Measurements from ENCODE around the gene FEZ2.

The FEZ2 gene

GRCh38 chr2:36597532-36598377 lies at the start of gene FEZ2:
TSS of gene FEZ2 (minus strand) at chr2:36598168. CDS start at chr2:36598142, 26 bp downstream.
- peak; percentile 87 for DNase-seq
- peak within 1 kb of the TSS; percentile 91 for H3K4me3 Mint-ChIP-seq
- H3K4me1 Mint-ChIP-seq (ENCODE audit: low read depth), result peaks cover 38% of the 10 kb centered on the region
- H3K36me3 Mint-ChIP-seq (ENCODE audit: low read depth), result peaks cover 17% of the 10 kb centered on the region
- no peaks in the 10 kb centered on the region for H3K9me3 Mint-ChIP-seq
- H3K27me3 Mint-ChIP-seq, result no peaks in the 10 kb centered on the region
- H3K27ac Mint-ChIP-seq, result peak within 1 kb of the TSS; percentile 89

GRCh38 chr2:36634981-36635597 lies 37.1 kb upstream of the FEZ2 start:
- H3K27ac Mint-ChIP-seq, result no peak overlapping the region
- H3K4me3 Mint-ChIP-seq, result no peak overlapping the region
- H3K27me3 Mint-ChIP-seq, result peaks cover 22% of the 10 kb centered on the region
- no peaks in the 10 kb centered on the region for H3K36me3 Mint-ChIP-seq (ENCODE audit: low read depth)
- DNase-seq, result no peak
- H3K9me3 Mint-ChIP-seq, result no peaks in the 10 kb centered on the region
- H3K4me1 Mint-ChIP-seq (ENCODE audit: low read depth), result peaks cover 1% of the 10 kb centered on the region

GRCh38 chr2:36633470-36634092 lies 35.6 kb upstream of the FEZ2 start:
- no peaks in the 10 kb centered on the region for H3K9me3 Mint-ChIP-seq
- H3K36me3 Mint-ChIP-seq (ENCODE audit: low read depth), result no peaks in the 10 kb centered on the region
- no peak overlapping the region for H3K4me3 Mint-ChIP-seq
- peaks cover 1% of the 10 kb centered on the region for H3K4me1 Mint-ChIP-seq (ENCODE audit: low read depth)
- peaks cover 18% of the 10 kb centered on the region for H3K27me3 Mint-ChIP-seq
- no peak for DNase-seq
- no peak overlapping the region for H3K27ac Mint-ChIP-seq

- peaks cover 10% of the 10 kb centered on the region for H3K9me3 Mint-ChIP-seq
- H3K4me1 Mint-ChIP-seq (ENCODE audit: low read depth), result no peaks in the 10 kb centered on the region
- H3K4me3 Mint-ChIP-seq, result no peak overlapping the region
- DNase-seq, result no peak
- H3K27me3 Mint-ChIP-seq, result peaks cover 13% of the 10 kb centered on the region
- H3K27ac Mint-ChIP-seq, result no peak overlapping the region
- no peaks in the 10 kb centered on the region for H3K36me3 Mint-ChIP-seq (ENCODE audit: low read depth)
Measured at GRCh38 chr2:36626756-36627155, 28.8 kb upstream of the FEZ2 start.

- H3K36me3 Mint-ChIP-seq (ENCODE audit: low read depth), result no peaks in the 10 kb centered on the region
- H3K27me3 Mint-ChIP-seq, result peaks cover 15% of the 10 kb centered on the region
- no peak overlapping the region for H3K4me3 Mint-ChIP-seq
- peaks cover 10% of the 10 kb centered on the region for H3K9me3 Mint-ChIP-seq
- no peak overlapping the region for H3K27ac Mint-ChIP-seq
- H3K4me1 Mint-ChIP-seq (ENCODE audit: low read depth), result no peaks in the 10 kb centered on the region
- DNase-seq, result no peak
Measured at GRCh38 chr2:36626071-36626470, 28.1 kb upstream of the FEZ2 start.

GRCh38 chr2:36625304-36625703 lies 27.3 kb upstream of the FEZ2 start:
- Mint-ChIP-seq H3K9me3 (peaks cover 10% of the 10 kb centered on the region), H3K36me3 (ENCODE audit: low read depth) (no peaks in the 10 kb centered on the region), H3K4me1 (ENCODE audit: low read depth) (no peaks in the 10 kb centered on the region), H3K4me3 (no peak overlapping the region), H3K27me3 (peaks cover 15% of the 10 kb centered on the region), H3K27ac (no peak overlapping the region)
- no peak for DNase-seq

GRCh38 chr2:36620321-36620720 lies 22.4 kb upstream of the FEZ2 start:
- Mint-ChIP-seq H3K27me3 (peaks cover 18% of the 10 kb centered on the region), H3K4me1 (ENCODE audit: low read depth) (no peaks in the 10 kb centered on the region), H3K9me3 (peaks cover 4% of the 10 kb centered on the region), H3K4me3 (no peak overlapping the region), H3K27ac (no peak overlapping the region), H3K36me3 (ENCODE audit: low read depth) (no peaks in the 10 kb centered on the region)
- no peak for DNase-seq

- Mint-ChIP-seq H3K36me3 (ENCODE audit: low read depth) (no peaks in the 10 kb centered on the region), H3K4me1 (ENCODE audit: low read depth) (no peaks in the 10 kb centered on the region), H3K27ac (no peak overlapping the region), H3K9me3 (no peaks in the 10 kb centered on the region), H3K4me3 (no peak overlapping the region), H3K27me3 (peaks cover 17% of the 10 kb centered on the region)
- no peak for DNase-seq
Measured at GRCh38 chr2:36618381-36618780, 20.4 kb upstream of the FEZ2 start.

- Mint-ChIP-seq H3K9me3 (no peaks in the 10 kb centered on the region), H3K4me3 (no peak overlapping the region), H3K4me1 (ENCODE audit: low read depth) (no peaks in the 10 kb centered on the region), H3K27ac (no peak overlapping the region), H3K27me3 (peaks cover 6% of the 10 kb centered on the region), H3K36me3 (ENCODE audit: low read depth) (no peaks in the 10 kb centered on the region)
- DNase-seq, result no peak
Measured at GRCh38 chr2:36616947-36617346, 19.0 kb upstream of the FEZ2 start.

- DNase-seq, result no peak
- no peaks in the 10 kb centered on the region for H3K4me1 Mint-ChIP-seq (ENCODE audit: low read depth)
- no peaks in the 10 kb centered on the region for H3K36me3 Mint-ChIP-seq (ENCODE audit: low read depth)
- peaks cover 1% of the 10 kb centered on the region for H3K27me3 Mint-ChIP-seq
- H3K27ac Mint-ChIP-seq, result no peak overlapping the region
- no peak overlapping the region for H3K4me3 Mint-ChIP-seq
- no peaks in the 10 kb centered on the region for H3K9me3 Mint-ChIP-seq
Measured at GRCh38 chr2:36615222-36615621, 17.3 kb upstream of the FEZ2 start.

GRCh38 chr2:36613801-36614200 lies 15.8 kb upstream of the FEZ2 start:
- no peaks in the 10 kb centered on the region for H3K9me3 Mint-ChIP-seq
- H3K36me3 Mint-ChIP-seq (ENCODE audit: low read depth), result no peaks in the 10 kb centered on the region
- no peak for DNase-seq
- no peak overlapping the region for H3K4me3 Mint-ChIP-seq
- H3K27me3 Mint-ChIP-seq, result no peaks in the 10 kb centered on the region
- no peak overlapping the region for H3K27ac Mint-ChIP-seq
- H3K4me1 Mint-ChIP-seq (ENCODE audit: low read depth), result no peaks in the 10 kb centered on the region

- Mint-ChIP-seq H3K36me3 (ENCODE audit: low read depth) (no peaks in the 10 kb centered on the region), H3K4me3 (no peak overlapping the region), H3K9me3 (no peaks in the 10 kb centered on the region), H3K27ac (no peak overlapping the region), H3K27me3 (peaks cover under 1% of the 10 kb centered on the region), H3K4me1 (ENCODE audit: low read depth) (no peaks in the 10 kb centered on the region)
- DNase-seq, result no peak
Measured at GRCh38 chr2:36611316-36611990, 13.5 kb upstream of the FEZ2 start.

GRCh38 chr2:36609507-36609906 lies 11.5 kb upstream of the FEZ2 start:
- H3K4me3 Mint-ChIP-seq, result no peak overlapping the region
- no peak for DNase-seq
- no peaks in the 10 kb centered on the region for H3K36me3 Mint-ChIP-seq (ENCODE audit: low read depth)
- H3K9me3 Mint-ChIP-seq, result no peaks in the 10 kb centered on the region
- H3K4me1 Mint-ChIP-seq (ENCODE audit: low read depth), result no peaks in the 10 kb centered on the region
- no peak overlapping the region for H3K27ac Mint-ChIP-seq
- peaks cover 5% of the 10 kb centered on the region for H3K27me3 Mint-ChIP-seq

GRCh38 chr2:36607947-36608346 lies 10.0 kb upstream of the FEZ2 start:
- DNase-seq, result no peak
- Mint-ChIP-seq H3K27me3 (peaks cover 5% of the 10 kb centered on the region), H3K9me3 (no peaks in the 10 kb centered on the region), H3K4me1 (ENCODE audit: low read depth) (no peaks in the 10 kb centered on the region), H3K27ac (no peak overlapping the region), H3K36me3 (ENCODE audit: low read depth) (no peaks in the 10 kb centered on the region), H3K4me3 (no peak overlapping the region)
